Caco-2 (cell line): Measurements from ENCODE around the gene TRIML2. TPM values are rescaled to one million over a fixed set of nuclear protein-coding genes. Genes with fewer than 3 reads are reported as not detected.

Source experiments
- BruUV-seq: library from RNA; stranded (reverse); fragments of 400-500 nt; replicated peaks from 2 replicates; lab custom pipeline; 2021; lab: Mats Ljungman, UMichigan
- CTCF ChIA-PET: fragments of 300-600 bp; sonication (Branson Sonifier 250); formaldehyde crosslinking; loops from one replicate; lab custom pipeline; 2022; ENCODE audit warnings: antibody characterized with exemption; lab: Charles Lee
- POLR2A ChIA-PET: fragments of 300-600 bp; sonication (Branson Sonifier 250); formaldehyde crosslinking; loops from one replicate; lab custom pipeline; 2022; ENCODE audit warnings: antibody characterized with exemption; lab: Charles Lee
- DNase-seq, 2 experiments: peaks; one replicate each; pipeline versions ENCODE4 v3.0.0 to v3.0.0-alpha.2; 2020 to 2022
- H3K27me3 ChIP-seq: replicated peaks from 2 replicates; pipeline ENCODE4 v1.6.0; 2011; ENCODE audit warnings: low read length; ENCODE audit not compliant: control insufficient read depth, insufficient read depth
- H3K36me3 ChIP-seq: 2 replicates; pipeline ENCODE4 v1.5.1; 2011; ENCODE audit warnings: low read length; ENCODE audit not compliant: control insufficient read depth, insufficient read depth
- H3K4me1 ChIP-seq: fragments of 250-450 bp; sonication (Bioruptor Pico); 2 replicates; pipeline ENCODE4 v1.5.1; 2020; ENCODE audit warnings: mild to moderate bottlenecking
- H3K4me3 ChIP-seq: 2 replicates; pipeline ENCODE4 v1.5.1; 2011; ENCODE audit warnings: low read depth, mild to moderate bottlenecking, control low read depth, low read length
- H3K9me3 ChIP-seq: fragments of 250-450 bp; sonication (Bioruptor Pico); 2 replicates; pipeline ENCODE4 v1.5.1; 2020; ENCODE audit warnings: mild to moderate bottlenecking, moderate library complexity
- H3K27ac Mint-ChIP-seq: one replicate; pipeline ENCODE4 v1.8.0; 2022; ENCODE audit warnings: mixed read lengths; ENCODE audit not compliant: unreplicated experiment
- H3K27me3 Mint-ChIP-seq: one replicate; pipeline ENCODE4 v1.8.0; 2022; ENCODE audit warnings: mixed read lengths; ENCODE audit not compliant: insufficient read depth, unreplicated experiment
- H3K36me3 Mint-ChIP-seq: one replicate; pipeline ENCODE4 v1.8.0; 2022; ENCODE audit warnings: mild to moderate bottlenecking, mixed read lengths; ENCODE audit not compliant: insufficient read depth, unreplicated experiment
- H3K4me1 Mint-ChIP-seq: one replicate; pipeline ENCODE4 v1.8.0; 2022; ENCODE audit warnings: low read depth, mixed read lengths; ENCODE audit not compliant: unreplicated experiment
- H3K4me3 Mint-ChIP-seq: one replicate; pipeline ENCODE4 v1.8.0; 2022; ENCODE audit warnings: mild to moderate bottlenecking, moderate library complexity, mixed read lengths; ENCODE audit not compliant: unreplicated experiment
- H3K9me3 Mint-ChIP-seq: one replicate; pipeline ENCODE4 v1.8.0; 2022; ENCODE audit warnings: mixed read lengths; ENCODE audit not compliant: unreplicated experiment
- CTCF ChIP-seq, 2 experiments: fragments of 200-600 bp in 1 of 2; IDR thresholded peaks; 1 replicate in 1 of 2; 2 replicates in 1 of 2; pipeline versions ENCODE4 v1.5.1 to v1.8.0; 2011 to 2022; ENCODE audit warnings: antibody characterized with exemption in 1 of 2, control low read depth in 1 of 2, inconsistent platforms in 1 of 2, low read depth in 1 of 2, low read length in 1 of 2, mild to moderate bottlenecking in 1 of 2, moderate library complexity in 1 of 2; ENCODE audit not compliant: insufficient read depth in 1 of 2, severe bottlenecking in 1 of 2, unreplicated experiment in 1 of 2
- intact Hi-C: fragments of 100-400 bp; cut with micrococcal nuclease; formaldehyde crosslinking; loops from one replicate; pipeline ENCODE4 v1.10.0; 2022; ENCODE audit not compliant: unreplicated experiment
- total RNA-seq: library from RNA; stranded (reverse); gene quantifications from 2 replicates; pipeline ENCODE4 v1.2.3, GENCODE V29; 2022

The TRIML2 gene
- total RNA-seq, 1 experiment from 2014 or later = 2.2 TPM

- Mint-ChIP-seq H3K4me3 (peak overlapping the region; percentile 60), H3K9me3 (no peaks in the 10 kb centered on the region)
Observed at GRCh38 chr4:188154668-188155405, 45.4 kb upstream of the TRIML2 start.

GRCh38 chr4:188147776-188148175 is 38.4 kb upstream of the TRIML2 start:
- intact Hi-C loops = no loop called here
- H3K36me3 Mint-ChIP-seq = no peaks in the 10 kb centered on the region
- ChIA-PET CTCF (no interaction called here), POLR2A (no interaction called here)
- no peak for TF ChIP-seq CTCF (IDR thresholded peaks at IDR 0.05; ENCODE audit: insufficient read depth in 1 of 2, low read depth in 1 of 2, low read length in 1 of 2, severe bottlenecking in 1 of 2, unreplicated experiment in 1 of 2)
- no peak for DNase-seq
- no TSS peak for BruUV-seq
- no peak overlapping the region for H3K4me3 ChIP-seq
- H3K4me1 Mint-ChIP-seq = peaks cover 4% of the 10 kb centered on the region
- no peak overlapping the region for H3K4me3 Mint-ChIP-seq
- no peaks in the 10 kb centered on the region for H3K27me3 ChIP-seq
- H3K36me3 ChIP-seq = no peaks in the 10 kb centered on the region
- H3K4me1 ChIP-seq = 0 out of 2 replicates have a peak, but pooled peaks cover 10% of the 10 kb centered on the region
- H3K27me3 Mint-ChIP-seq = no peaks in the 10 kb centered on the region
- H3K27ac Mint-ChIP-seq = no peak overlapping the region
- H3K9me3 Mint-ChIP-seq = no peaks in the 10 kb centered on the region
- H3K9me3 ChIP-seq = no peaks in the 10 kb centered on the region

More at GRCh38 chr4:188154668-188155405, 45.4 kb upstream of the TRIML2 start:
- no peaks in the 10 kb centered on the region for H3K27me3 ChIP-seq
- peak overlapping the region; percentile 63 for H3K27ac Mint-ChIP-seq
- H3K4me1 ChIP-seq = peaks cover 6% of the 10 kb centered on the region
- H3K27me3 Mint-ChIP-seq = no peaks in the 10 kb centered on the region
- no peaks in the 10 kb centered on the region for H3K9me3 ChIP-seq
- ChIA-PET CTCF (no interaction called here), POLR2A (no interaction called here)
- H3K36me3 ChIP-seq = no peaks in the 10 kb centered on the region
- BruUV-seq = no TSS peak
- H3K4me3 ChIP-seq = no peak overlapping the region
- DNase-seq = peak; percentile 59 to 81
- peaks cover 11% of the 10 kb centered on the region for H3K36me3 Mint-ChIP-seq
- no peak for TF ChIP-seq CTCF (IDR thresholded peaks at IDR 0.05; ENCODE audit: insufficient read depth in 1 of 2, low read depth in 1 of 2, low read length in 1 of 2, severe bottlenecking in 1 of 2, unreplicated experiment in 1 of 2)
- H3K4me1 Mint-ChIP-seq = peaks cover 8% of the 10 kb centered on the region
- intact Hi-C loops = loop anchor here (1.0 to 2.0 kb wide), 2 partner anchors 74 to 140 kb away; no protein-coding TSS in a partner anchor

GRCh38 chr4:188147176-188147575 is 37.8 kb upstream of the TRIML2 start:
- H3K27me3 Mint-ChIP-seq = no peaks in the 10 kb centered on the region
- H3K27ac Mint-ChIP-seq = no peak overlapping the region
- no peak overlapping the region for H3K4me3 Mint-ChIP-seq
- no peaks in the 10 kb centered on the region for H3K9me3 Mint-ChIP-seq
- Histone ChIP-seq H3K4me1 (0 out of 2 replicates have a peak, but pooled peaks cover 10% of the 10 kb centered on the region), H3K9me3 (no peaks in the 10 kb centered on the region), H3K4me3 (no peak overlapping the region), H3K27me3 (no peaks in the 10 kb centered on the region), H3K36me3 (no peaks in the 10 kb centered on the region)
- H3K4me1 Mint-ChIP-seq = peaks cover 4% of the 10 kb centered on the region
- intact Hi-C loops = no loop called here
- no TSS peak for BruUV-seq
- POLR2A ChIA-PET = no interaction called here
- no peak for TF ChIP-seq CTCF (IDR thresholded peaks at IDR 0.05; ENCODE audit: insufficient read depth in 1 of 2, low read depth in 1 of 2, low read length in 1 of 2, severe bottlenecking in 1 of 2, unreplicated experiment in 1 of 2)
- CTCF ChIA-PET = no interaction called here
- no peak for DNase-seq
- no peaks in the 10 kb centered on the region for H3K36me3 Mint-ChIP-seq
